NCI-H226 (cell line): ENCODE data around the gene PSMD7.

ENCODE experiments used
- DNase-seq: peaks from one replicate; pipeline ENCODE4 v3.0.0-alpha.2; 2015

Gene PSMD7

DNA sequence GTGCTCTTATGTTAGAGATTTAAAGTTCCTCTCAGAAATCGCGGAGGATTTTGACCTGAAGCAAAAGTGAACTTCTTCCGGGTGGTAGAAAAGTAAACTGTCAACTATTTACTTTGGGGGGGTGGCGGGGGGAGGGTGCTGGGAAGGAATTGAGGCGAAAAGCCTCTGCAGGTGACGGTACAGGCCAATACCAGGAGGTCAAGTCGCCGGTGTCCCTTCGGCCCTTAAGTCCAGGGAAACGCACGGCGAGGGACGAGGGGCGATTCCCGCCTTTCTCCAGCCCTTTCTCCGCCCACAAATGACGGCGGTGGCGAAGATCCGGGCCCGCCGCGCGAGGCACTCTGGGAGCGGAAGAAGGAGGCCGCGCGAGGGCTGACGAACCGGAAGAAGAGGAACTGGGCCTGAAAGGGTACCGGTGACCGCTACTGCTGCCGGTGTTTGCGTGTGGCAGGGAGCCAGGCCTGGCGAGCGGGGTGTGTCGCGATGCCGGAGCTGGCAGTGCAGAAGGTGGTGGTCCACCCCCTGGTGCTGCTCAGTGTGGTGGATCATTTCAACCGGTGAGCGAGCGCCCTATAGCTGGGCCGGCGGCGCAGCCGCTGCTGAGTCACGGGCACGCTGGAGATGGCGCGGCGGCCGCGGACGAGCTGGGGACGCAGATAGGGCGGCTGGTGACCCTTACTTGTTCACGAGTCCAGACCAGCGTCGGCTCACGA is at the start of gene PSMD7:
PSMD7 (plus strand) TSS at position 383 of the 713 bp plus-strand sequence; CDS start at position 484, 101 bp downstream.
- peak; percentile 92 for DNase-seq

DNA sequence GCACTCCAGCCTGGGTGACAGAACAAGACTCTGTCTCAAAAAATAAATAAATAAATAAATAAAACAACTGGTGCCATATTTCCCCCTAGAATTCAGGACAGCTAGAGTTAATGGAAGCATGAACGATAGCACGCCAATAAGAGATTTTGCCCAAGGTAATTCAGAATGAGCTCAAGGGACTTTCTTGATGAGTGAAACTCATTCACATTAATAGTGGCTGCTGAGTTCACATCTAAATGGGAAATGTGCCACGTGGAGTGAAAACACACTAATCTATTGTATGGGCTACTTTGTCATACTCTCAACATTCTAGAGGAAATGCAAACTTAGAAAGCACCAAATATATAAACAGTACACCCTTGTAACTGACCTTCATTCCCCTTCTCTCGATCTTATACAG is 47.4 kb upstream of the PSMD7 start:
- no peak for DNase-seq

GRCh38 chr16:74249846-74250245 is 46.8 kb upstream of the PSMD7 start:
- DNase-seq, result no peak

- no peak for DNase-seq
Measured at GRCh38 chr16:74252329-74252728, 44.3 kb upstream of the PSMD7 start.

DNA sequence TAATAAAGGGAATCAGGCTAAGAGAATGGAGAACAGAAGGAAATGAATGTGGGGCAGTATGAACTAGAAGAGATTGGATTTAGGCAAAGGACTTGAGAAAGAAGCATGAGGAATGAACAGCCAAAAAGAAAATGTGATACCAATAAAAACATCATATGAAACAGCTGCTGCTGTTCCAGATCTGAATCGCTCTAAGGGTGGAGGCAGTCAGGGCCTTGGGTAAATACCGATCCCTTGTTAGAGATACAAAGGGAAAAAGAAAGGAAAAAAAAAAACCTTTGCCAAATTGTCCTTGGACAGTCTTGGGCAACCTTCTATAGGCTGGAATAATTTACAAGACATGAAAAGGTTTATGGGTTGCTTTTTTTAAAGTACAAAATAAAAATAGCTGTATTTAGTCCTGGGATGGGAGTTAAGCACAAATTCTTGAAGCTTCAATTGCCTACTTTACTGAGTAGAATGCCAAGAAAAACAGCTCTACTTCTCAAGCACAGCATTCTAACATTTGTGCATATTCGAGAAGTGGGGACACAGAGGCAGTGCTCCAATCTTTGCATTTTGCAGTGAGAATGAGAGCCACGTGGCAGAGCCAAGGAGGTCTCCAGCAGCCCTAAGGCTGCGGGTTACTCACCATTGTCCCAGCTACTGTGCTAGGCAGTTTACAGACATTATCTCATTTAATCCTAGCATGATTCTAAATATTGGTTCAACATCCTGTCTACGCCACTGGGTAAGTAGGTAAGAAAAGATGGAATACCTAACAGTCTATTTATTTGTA is 43.3 kb upstream of the PSMD7 start:
- DNase-seq, result no peak

DNA sequence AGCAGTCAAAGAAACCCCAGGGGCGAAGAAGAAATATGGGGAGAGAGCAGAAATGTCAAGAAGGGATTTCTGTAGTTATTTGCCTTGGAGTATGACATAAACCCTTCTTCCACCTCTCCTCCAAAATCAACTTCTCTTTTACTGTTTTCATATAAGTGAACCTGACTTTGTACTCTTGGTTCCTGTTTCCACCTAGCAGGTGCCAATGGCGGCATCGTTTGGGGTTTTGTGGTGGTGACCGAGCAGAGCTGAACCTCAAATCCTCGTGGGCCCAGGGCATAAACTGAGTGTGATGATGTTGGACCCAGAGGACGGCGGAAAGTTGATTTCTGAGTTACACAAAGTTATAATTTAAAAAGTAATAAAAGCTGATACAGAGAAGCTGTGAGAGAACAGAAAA is 39.6 kb upstream of the PSMD7 start:
- no peak for DNase-seq

- no peak for DNase-seq
Measured at GRCh38 chr16:74261068-74261467, 35.5 kb upstream of the PSMD7 start.

DNA sequence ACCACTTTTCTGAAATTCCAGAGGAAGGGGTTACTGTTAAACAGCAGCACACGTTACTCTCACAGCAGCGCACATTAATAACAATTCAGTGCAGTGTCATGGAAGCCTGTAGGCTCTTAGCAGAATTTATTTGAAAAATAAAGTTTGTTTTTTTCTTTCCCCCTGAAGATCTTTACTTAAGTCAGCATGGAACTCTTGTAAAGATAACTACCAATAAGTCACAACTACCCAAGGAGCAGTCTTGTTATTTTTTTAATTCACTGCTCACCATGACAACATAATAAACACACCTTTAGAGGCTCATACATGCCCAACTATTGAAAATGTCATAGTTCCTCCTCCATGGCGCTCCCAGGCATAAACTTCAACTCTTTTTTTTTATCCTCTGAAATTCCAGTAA is 31.8 kb upstream of the PSMD7 start:
- DNase-seq, result no peak

GRCh38 chr16:74268372-74268782 is 28.2 kb upstream of the PSMD7 start:
- no peak for DNase-seq

GRCh38 chr16:74271872-74272271 is 24.7 kb upstream of the PSMD7 start:
- no peak for DNase-seq

- DNase-seq, result no peak
Measured at GRCh38 chr16:74275031-74275636, 21.5 kb upstream of the PSMD7 start.

GRCh38 chr16:74275711-74276110 is 20.9 kb upstream of the PSMD7 start:
- no peak for DNase-seq

GRCh38 chr16:74277974-74278373 is 18.6 kb upstream of the PSMD7 start:
- DNase-seq, result no peak

GRCh38 chr16:74279266-74279665 is 17.3 kb upstream of the PSMD7 start:
- DNase-seq, result no peak

DNA sequence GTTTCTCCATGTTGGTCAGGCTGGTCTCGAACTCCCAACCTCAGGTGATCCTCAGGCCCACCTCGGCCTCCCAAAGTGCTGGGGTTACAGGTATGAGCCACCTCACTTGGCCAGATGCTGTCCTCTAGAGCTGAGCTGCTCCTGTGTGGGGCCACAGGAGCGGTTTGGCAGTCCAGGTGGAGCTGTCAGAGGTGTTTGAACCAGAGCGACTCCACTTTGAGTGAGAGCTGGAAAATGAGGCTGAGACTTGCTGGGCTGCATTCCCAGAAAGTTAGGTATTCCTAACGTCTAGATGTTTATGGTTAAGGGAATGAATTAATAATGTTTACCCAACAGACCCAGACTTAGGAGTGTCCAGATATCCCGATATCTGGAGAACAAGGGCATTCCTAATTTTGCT is 16.8 kb upstream of the PSMD7 start:
- no peak for DNase-seq

DNA sequence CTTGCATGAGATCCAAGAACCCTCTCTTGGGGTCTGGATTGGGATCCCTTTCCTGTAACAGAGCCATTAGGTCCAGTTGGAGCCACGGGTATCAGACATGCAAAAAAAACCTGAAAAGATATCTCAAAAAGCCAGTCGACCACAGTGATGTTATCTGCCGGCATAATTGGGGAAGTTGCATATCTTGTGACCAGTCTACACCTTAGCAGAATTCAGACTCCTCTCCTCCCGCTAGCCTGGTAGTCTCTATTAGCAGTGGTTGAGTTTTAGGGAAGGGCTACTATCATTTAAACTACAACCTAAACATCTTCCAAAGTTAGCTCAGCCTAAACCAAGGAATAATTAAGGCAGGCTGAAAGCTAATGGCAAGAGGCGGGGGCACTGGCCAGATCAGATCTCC is 16.2 kb upstream of the PSMD7 start:
- no peak for DNase-seq

DNA sequence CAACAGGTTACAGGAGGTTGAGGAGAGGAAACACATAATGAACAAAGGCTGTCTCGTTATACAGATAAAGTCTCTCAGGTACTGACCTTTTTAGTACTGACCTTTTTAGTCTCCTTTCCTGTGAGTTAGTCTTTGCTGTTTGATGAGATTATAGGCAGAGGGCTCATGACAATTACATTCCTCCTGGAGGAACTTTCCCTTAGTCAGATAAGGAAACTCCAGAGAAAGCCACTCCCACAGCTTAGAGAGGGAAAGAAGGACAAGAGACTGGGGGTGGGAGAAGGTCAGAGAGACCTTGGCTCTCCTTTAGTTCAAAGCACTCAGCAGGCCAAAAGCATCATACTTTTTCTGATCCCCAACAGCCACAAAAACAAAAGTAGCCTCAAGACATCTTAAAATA is 15.3 kb upstream of the PSMD7 start:
- no peak for DNase-seq

GRCh38 chr16:74283716-74284115 is 12.9 kb upstream of the PSMD7 start:
- no peak for DNase-seq

- no peak for DNase-seq
Measured at GRCh38 chr16:74288065-74288464, 8.5 kb upstream of the PSMD7 start.

DNA sequence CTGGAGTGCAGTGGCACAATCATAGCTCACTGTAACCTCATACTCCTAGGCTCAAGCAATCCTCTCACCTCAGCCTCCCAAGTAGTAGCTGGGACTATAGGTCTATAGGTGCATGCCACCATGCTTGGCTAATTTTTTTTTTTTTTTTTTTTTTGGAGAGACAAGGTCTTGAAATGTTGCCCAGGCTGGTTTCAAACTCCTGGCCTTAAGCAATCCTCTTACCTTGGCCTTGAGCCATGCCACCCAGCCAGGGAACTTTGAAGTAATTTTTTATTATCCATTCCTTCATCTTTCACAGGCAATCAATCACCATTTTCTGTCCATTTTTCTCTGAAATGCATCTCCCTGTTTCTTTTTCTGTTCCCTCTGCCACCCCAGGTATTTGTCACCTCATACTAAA is 6.3 kb upstream of the PSMD7 start:
- DNase-seq, result no peak

DNA sequence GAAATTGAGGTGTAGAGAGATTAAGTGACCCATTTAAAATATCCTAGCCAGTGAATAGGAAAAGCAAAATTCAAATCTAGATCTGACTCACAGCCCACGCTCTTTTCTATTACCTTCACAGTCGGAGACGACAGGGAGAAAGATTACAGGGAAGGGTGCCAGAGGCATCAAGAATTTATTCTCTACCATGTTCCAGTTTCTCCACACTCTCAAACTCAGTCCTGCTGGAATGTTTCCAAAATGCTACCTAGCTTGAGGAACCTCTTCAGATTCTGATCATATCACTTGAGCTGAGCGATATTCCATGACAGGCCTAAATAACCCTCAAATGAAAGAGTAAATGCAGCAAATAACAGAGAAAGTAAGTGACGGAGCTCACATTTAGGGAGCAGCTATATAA is 5.4 kb upstream of the PSMD7 start:
- peak; percentile 78 for DNase-seq

- DNase-seq, result peak; percentile 96
Measured at GRCh38 chr16:74291577-74292208, 4.9 kb upstream of the PSMD7 start.

DNA sequence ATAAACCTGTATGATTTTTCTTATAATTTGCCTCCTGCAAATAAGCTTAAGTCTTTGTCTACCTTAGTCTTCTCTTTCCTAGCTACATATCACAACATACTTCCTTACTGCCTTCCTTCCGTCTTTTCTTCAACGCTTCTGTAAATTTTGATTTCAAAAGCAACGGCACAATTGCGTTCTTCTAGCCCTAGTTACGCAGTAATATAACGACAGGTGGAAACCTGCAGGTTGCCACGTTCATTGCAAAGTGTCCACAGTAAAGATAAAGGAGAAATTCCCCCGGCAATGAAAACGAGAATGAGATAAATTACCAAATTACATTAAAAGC is 546 bp upstream of the PSMD7 start:
- no peak for DNase-seq

GRCh38 chr16:74297145-74297665 is 591 bp downstream of the PSMD7 start:
- DNase-seq, result peak; percentile 15
